Caco-2 (cell line): Measurements from ENCODE around the gene GIGYF1. TPM values are rescaled to one million over a fixed set of nuclear protein-coding genes. Genes with fewer than 3 reads are reported as not detected.

Experiments
- BruUV-seq: library from RNA; stranded (reverse); fragments of 400-500 nt; replicated peaks from 2 replicates; lab custom pipeline; 2021; lab: Mats Ljungman, UMichigan
- CTCF ChIA-PET: fragments of 300-600 bp; sonication (Branson Sonifier 250); formaldehyde crosslinking; loops from one replicate; lab custom pipeline; 2022; ENCODE audit warnings: antibody characterized with exemption; lab: Charles Lee
- POLR2A ChIA-PET: fragments of 300-600 bp; sonication (Branson Sonifier 250); formaldehyde crosslinking; loops from one replicate; lab custom pipeline; 2022; ENCODE audit warnings: antibody characterized with exemption; lab: Charles Lee
- DNase-seq, 2 experiments: peaks; one replicate each; pipeline versions ENCODE4 v3.0.0 to v3.0.0-alpha.2; 2020 to 2022
- H3K27me3 ChIP-seq: replicated peaks from 2 replicates; pipeline ENCODE4 v1.6.0; 2011; ENCODE audit warnings: low read length; ENCODE audit not compliant: control insufficient read depth, insufficient read depth
- H3K36me3 ChIP-seq: 2 replicates; pipeline ENCODE4 v1.5.1; 2011; ENCODE audit warnings: low read length; ENCODE audit not compliant: control insufficient read depth, insufficient read depth
- H3K4me1 ChIP-seq: fragments of 250-450 bp; sonication (Bioruptor Pico); 2 replicates; pipeline ENCODE4 v1.5.1; 2020; ENCODE audit warnings: mild to moderate bottlenecking
- H3K4me3 ChIP-seq: 2 replicates; pipeline ENCODE4 v1.5.1; 2011; ENCODE audit warnings: low read depth, mild to moderate bottlenecking, control low read depth, low read length
- H3K9me3 ChIP-seq: fragments of 250-450 bp; sonication (Bioruptor Pico); 2 replicates; pipeline ENCODE4 v1.5.1; 2020; ENCODE audit warnings: mild to moderate bottlenecking, moderate library complexity
- H3K27ac Mint-ChIP-seq: one replicate; pipeline ENCODE4 v1.8.0; 2022; ENCODE audit warnings: mixed read lengths; ENCODE audit not compliant: unreplicated experiment
- H3K27me3 Mint-ChIP-seq: one replicate; pipeline ENCODE4 v1.8.0; 2022; ENCODE audit warnings: mixed read lengths; ENCODE audit not compliant: insufficient read depth, unreplicated experiment
- H3K36me3 Mint-ChIP-seq: one replicate; pipeline ENCODE4 v1.8.0; 2022; ENCODE audit warnings: mild to moderate bottlenecking, mixed read lengths; ENCODE audit not compliant: insufficient read depth, unreplicated experiment
- H3K4me1 Mint-ChIP-seq: one replicate; pipeline ENCODE4 v1.8.0; 2022; ENCODE audit warnings: low read depth, mixed read lengths; ENCODE audit not compliant: unreplicated experiment
- H3K4me3 Mint-ChIP-seq: one replicate; pipeline ENCODE4 v1.8.0; 2022; ENCODE audit warnings: mild to moderate bottlenecking, moderate library complexity, mixed read lengths; ENCODE audit not compliant: unreplicated experiment
- H3K9me3 Mint-ChIP-seq: one replicate; pipeline ENCODE4 v1.8.0; 2022; ENCODE audit warnings: mixed read lengths; ENCODE audit not compliant: unreplicated experiment
- CTCF ChIP-seq, 2 experiments: fragments of 200-600 bp in 1 of 2; IDR thresholded peaks; 1 replicate in 1 of 2; 2 replicates in 1 of 2; pipeline versions ENCODE4 v1.5.1 to v1.8.0; 2011 to 2022; ENCODE audit warnings: antibody characterized with exemption in 1 of 2, control low read depth in 1 of 2, inconsistent platforms in 1 of 2, low read depth in 1 of 2, low read length in 1 of 2, mild to moderate bottlenecking in 1 of 2, moderate library complexity in 1 of 2; ENCODE audit not compliant: insufficient read depth in 1 of 2, severe bottlenecking in 1 of 2, unreplicated experiment in 1 of 2
- intact Hi-C: fragments of 100-400 bp; cut with micrococcal nuclease; formaldehyde crosslinking; loops from one replicate; pipeline ENCODE4 v1.10.0; 2022; ENCODE audit not compliant: unreplicated experiment
- total RNA-seq: library from RNA; stranded (reverse); gene quantifications from 2 replicates; pipeline ENCODE4 v1.2.3, GENCODE V29; 2022

GIGYF1 gene
- total RNA-seq, 1 experiment from 2014 or later: 53.1 TPM

GRCh38 chr7:100678291-100678984 lies 15.6 kb downstream of the GIGYF1 start:
- no peaks in the 10 kb centered on the region for H3K27me3 ChIP-seq
- no peaks in the 10 kb centered on the region for H3K9me3 ChIP-seq
- Mint-ChIP-seq H3K27me3 (no peaks in the 10 kb centered on the region), H3K9me3 (no peaks in the 10 kb centered on the region), H3K4me3 (no peak overlapping the region), H3K36me3 (peaks cover 74% of the 10 kb centered on the region), H3K27ac (no peak overlapping the region), H3K4me1 (peaks cover 6% of the 10 kb centered on the region)
- H3K4me3 ChIP-seq: no peak overlapping the region
- ChIA-PET CTCF (no interaction called here), POLR2A (no interaction called here)
- BruUV-seq: TSS peak; percentile 60
- no peak for DNase-seq
- H3K36me3 ChIP-seq: peaks cover 11% of the 10 kb centered on the region
- intact Hi-C loops: no loop called here
- H3K4me1 ChIP-seq: no peaks in the 10 kb centered on the region; the same call in 1 of the 2 replicates
- no peak for TF ChIP-seq CTCF (IDR thresholded peaks at IDR 0.05; ENCODE audit: insufficient read depth in 1 of 2, low read depth in 1 of 2, low read length in 1 of 2, severe bottlenecking in 1 of 2, unreplicated experiment in 1 of 2)

GRCh38 chr7:100677308-100678267 lies 16.5 kb downstream of the GIGYF1 start:
- H3K27ac Mint-ChIP-seq: no peak overlapping the region
- TF ChIP-seq CTCF (IDR thresholded peaks at IDR 0.05; ENCODE audit: insufficient read depth in 1 of 2, low read depth in 1 of 2, low read length in 1 of 2, severe bottlenecking in 1 of 2, unreplicated experiment in 1 of 2): no peak
- H3K36me3 ChIP-seq: peaks cover 11% of the 10 kb centered on the region
- CTCF ChIA-PET: interaction anchor here (0.9 to 1.1 kb wide), 2 partner anchors 47 to 48 kb away, joined by 3 to 4 read pairs; no protein-coding TSS in a partner anchor
- H3K27me3 Mint-ChIP-seq: no peaks in the 10 kb centered on the region
- BruUV-seq: no TSS peak
- H3K4me1 ChIP-seq: no peaks in the 10 kb centered on the region; the same call in 1 of the 2 replicates
- no peaks in the 10 kb centered on the region for H3K27me3 ChIP-seq
- H3K9me3 Mint-ChIP-seq: no peaks in the 10 kb centered on the region
- no peak overlapping the region for H3K4me3 ChIP-seq
- POLR2A ChIA-PET: interaction anchor here (0.5 kb wide), 1 partner anchor 137 kb away, joined by 7 read pairs; no protein-coding TSS in a partner anchor
- DNase-seq: no peak
- H3K9me3 ChIP-seq: no peaks in the 10 kb centered on the region
- peak overlapping the region; percentile 27 for H3K4me3 Mint-ChIP-seq
- peaks cover 6% of the 10 kb centered on the region for H3K4me1 Mint-ChIP-seq
- peaks cover 73% of the 10 kb centered on the region for H3K36me3 Mint-ChIP-seq
- intact Hi-C loops: no loop called here
